Hypothalamus (tissue), 51 donors: Measurements from ENCODE around the gene CD300H.
"Not testable (repeated sequence)": the region's sequence is repeated elsewhere in the genome, so short reads cannot be mapped to it uniquely, and the experiment has no call there.

Experiments used
- DNase-seq, 51 donors: peaks; one replicate each; lab custom pipeline; 2025; lab: John Stamatoyannopoulos, UW

Gene CD300H

DNA sequence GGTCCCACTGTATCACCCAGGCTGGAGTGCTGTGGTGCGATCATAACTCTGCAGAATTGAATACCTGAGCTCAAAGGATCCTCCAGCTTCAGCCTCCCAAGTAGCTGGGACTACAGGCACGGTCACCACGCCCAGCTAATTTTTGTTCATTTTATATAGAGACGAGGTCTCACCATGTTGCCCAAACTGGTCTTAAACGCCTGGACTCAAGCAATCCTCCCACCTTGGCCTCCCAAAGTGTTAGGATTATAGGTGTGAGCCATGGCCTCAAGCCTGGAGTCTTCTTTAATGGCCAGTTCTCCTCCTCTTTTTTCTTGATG lies 36.5 kb downstream of the CD300H start:
- no peak for DNase-seq

GRCh38 chr17:74529243-74529642 lies 38.1 kb downstream of the CD300H start:
- DNase-seq, result no peak

DNA sequence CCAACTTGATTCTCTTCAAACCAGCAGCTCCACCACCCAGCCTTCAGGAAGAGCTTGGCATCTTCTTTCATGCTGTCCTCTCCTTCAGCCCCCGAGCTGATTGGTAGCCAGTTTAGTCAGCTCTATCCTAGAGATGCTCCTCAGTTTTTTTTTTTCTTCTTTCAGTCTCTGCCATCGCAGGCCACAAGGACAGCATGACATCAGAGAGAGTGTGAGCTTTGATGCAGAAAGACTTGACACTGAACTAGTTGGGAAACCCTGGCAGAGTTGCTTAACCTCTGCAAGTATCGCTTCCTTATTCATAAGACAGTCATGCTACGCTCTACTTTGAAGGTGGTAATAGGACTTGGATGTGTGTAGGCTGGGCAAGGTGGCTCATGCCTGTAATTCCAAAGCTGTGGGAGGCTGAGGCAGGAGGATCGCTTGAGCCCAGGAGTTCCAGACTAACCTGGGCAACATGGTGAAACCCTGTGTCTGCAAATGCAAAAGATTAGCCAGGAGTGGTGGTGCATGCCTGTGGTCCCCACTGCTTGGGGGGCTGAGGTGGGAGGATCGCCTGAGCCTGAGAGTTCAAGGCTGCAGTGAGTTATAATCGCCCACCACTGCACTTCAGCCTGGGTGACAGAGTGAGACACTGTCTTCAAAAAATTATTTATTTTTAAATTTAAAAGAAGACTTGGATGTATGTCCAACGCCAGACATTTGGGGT lies 38.7 kb downstream of the CD300H start:
- peak in 4 of 51 donors; percentile 14 to 30 (median 26) for DNase-seq

DNA sequence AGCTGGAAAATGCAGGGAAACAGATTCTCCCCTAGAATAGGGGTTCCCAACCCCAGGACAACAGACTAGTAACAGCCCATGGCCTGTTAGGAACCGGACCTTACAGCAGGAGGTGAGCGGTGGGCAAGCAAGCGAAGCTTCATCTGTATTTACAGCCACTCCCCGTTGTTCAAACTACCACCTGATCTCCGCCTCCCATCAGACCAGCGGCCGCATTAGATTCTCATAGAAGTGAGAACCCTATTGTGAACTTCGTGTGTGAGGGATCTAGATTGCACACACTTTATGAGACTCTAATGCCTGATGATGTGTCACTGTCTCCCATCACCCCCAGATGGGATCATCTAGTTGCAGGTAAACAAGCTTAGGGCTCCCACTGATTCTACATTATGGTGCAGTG lies 39.6 kb downstream of the CD300H start:
- DNase-seq, result no peak

DNA sequence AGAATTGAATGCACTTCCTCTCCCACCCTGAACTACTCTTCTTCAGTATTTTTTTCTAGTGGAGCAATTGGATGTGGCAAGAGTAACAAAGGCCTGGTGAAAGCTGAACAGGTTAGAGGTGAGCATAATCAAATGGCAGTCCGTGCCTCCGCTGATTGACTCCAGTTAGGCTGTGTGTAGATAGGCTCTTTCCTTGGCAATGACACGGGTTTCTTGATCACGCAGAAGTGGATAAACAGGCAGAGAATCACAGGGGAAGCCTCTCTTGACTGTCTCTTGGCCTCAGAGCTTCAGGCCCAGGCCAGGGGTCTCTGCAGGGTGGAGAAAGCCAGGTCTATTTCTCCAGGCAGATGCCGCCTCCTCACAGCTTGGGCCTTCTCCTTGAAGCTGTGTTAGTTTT lies 40.2 kb downstream of the CD300H start:
- no peak for DNase-seq

DNA sequence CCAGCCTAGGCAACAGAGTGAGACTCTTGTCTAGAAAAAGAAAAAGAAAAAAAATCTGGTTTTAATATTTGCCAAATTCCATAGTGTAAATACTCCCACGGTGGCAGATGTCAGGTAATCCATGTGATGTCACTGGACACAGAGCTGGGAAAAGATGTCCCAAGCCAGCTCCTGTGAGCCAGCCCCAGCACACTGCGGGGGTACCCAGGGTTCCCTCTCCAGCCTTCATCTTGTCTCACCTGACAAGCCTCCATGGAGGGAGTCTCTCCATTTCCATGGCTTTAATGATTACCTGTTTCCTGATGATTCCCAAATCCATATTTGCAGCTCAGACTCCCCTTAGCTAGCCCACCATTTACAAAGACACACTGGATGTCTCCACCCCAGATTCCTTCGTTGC lies 40.6 kb downstream of the CD300H start:
- DNase-seq, result no peak

DNA sequence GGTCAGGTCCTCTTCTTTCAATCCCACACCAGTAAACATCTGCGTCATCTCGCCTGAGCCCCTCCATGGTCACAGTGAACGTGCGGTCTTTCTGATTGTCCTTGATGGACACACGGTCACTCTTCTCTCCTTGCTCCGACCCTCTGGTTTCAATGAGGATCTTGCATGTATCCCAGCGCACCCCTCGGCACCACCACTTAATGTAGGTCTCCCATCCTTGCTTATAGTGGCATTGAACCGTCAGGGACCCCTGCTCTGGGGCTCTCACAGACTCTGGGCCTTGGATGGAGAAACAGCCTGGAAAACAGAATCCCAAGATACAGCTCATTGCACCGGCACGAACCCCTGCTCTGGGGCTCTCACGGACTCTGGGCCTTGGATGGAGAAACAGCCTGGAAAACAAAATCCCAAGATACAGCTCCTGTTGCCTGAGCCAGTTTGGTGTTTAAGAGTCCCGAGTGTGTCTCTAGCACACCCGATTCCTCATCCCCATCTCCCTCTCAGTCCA lies 41.5 kb downstream of the CD300H start:
- no peak for DNase-seq

DNA sequence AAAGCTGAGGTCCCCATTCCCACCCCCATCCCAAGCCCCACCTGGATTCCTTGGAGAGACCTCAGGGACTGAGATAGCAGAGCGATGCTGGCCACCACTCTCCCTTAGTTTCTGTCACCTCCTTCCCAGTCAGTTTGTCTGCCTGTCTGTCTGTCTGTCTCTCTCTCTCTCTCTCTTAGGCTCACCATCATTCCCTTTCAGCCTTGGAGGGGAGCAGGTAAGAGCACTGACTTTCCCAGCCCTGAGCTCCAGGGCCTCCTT lies 41.9 kb downstream of the CD300H start:
- DNase-seq, result no peak

GRCh38 chr17:74524653-74525464 lies 42.5 kb downstream of the CD300H start:
- no peak for DNase-seq

GRCh38 chr17:74523308-74523707 lies 44.0 kb downstream of the CD300H start:
- DNase-seq, result no peak

- DNase-seq, result no peak
Observed at GRCh38 chr17:74522381-74523105, 44.8 kb downstream of the CD300H start.

DNA sequence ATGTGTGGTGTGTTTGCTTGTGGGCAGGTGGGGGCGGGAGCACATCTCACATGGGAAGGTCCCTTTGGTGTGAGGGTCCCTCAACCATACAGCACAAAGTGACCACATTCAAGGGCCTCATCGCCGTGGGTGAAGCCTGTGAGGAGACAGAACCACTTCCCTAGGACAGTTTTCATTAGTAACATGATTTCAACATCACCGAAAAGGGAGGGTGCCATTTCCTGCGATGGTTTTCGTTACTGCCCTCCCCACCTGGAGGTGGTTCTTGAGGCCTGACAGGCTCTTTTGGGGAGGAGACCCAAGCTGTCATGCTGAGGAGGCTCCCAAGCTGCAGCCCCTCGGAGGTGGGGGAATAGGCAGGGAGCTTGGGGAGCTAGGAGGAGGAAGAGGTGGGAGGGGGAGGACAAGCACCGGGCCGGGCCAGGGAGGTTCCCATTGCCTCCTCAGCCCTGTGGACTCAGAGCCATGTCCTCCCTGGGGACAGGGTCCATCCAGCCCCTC lies 45.6 kb downstream of the CD300H start:
- peak in 1 of 51 donors; percentile 9 for DNase-seq

DNA sequence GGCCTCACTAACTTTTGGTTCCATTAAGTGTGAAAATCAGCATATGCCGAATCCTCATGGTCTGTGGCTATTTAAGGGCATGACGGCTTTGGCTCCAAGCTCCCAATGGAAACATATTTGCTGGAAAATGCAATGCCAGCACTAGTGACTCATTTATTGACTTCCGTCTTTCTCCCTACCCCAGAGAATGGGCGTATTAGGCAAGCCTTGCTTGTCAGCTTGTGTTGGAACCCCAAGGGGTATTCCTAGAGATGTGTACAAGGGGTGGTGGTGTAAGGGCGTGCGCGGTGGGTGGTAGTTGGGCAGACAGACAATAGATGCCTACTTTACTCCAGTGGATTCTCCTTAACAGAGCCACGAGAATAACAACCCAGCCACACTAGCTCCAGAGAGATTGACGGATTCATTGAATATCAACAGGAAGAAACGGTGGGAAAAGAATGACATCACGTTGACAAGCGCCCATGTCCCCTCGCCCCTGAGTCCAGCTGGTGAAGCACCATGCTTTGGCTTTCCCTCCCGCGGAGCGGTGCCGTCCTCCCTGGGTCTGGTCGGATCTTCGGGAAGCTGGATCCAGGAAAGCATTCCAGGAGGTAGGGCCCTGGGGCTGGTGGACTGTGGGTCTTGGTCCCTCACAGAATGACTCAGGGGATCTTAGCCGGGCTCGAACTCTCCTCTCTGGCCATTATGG lies 46.4 kb downstream of the CD300H start:
- no peak for DNase-seq

GRCh38 chr17:74520016-74520434 lies 47.3 kb downstream of the CD300H start:
- DNase-seq, result no peak

GRCh38 chr17:74518413-74518981 lies 48.8 kb downstream of the CD300H start:
- DNase-seq, result not testable (repeated sequence)

- no peak for DNase-seq
Observed at GRCh38 chr17:74516561-74517328, 50.6 kb downstream of the CD300H start.

- DNase-seq, result no peak
Observed at GRCh38 chr17:74515941-74516340, 51.4 kb downstream of the CD300H start.

DNA sequence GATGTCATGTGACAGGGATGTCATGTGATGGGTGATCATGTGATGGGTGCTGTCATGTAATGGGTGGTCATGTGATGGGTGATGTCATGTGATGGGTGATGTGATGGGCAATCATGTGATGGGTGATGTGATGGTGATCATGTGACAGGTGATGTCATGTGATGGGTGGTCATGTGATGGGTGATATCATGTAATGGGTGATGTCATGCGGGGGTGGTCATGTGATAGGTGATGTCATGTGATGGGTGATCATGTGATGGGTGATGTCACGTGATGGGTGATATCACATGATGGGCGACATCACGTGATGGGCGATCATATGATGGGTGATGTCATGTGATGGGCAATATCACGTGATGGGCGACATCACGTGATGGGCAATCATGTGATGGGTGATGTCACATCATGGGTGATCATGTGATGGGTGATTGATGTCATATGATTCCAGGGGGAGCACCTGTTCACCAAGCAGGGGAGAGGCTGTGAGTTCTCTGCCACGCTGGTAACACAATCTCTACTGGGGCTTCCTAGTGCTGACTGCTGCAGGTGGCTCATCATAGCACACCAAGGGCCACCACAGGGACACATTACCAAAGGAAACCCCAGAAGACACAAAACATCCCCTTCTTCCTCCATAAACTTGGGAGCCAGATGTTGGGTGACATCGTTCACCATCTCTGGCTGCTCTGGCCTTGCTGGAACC lies 52.5 kb downstream of the CD300H start:
- peak in 2 of 51 donors; percentile 26 to 65 for DNase-seq

DNA sequence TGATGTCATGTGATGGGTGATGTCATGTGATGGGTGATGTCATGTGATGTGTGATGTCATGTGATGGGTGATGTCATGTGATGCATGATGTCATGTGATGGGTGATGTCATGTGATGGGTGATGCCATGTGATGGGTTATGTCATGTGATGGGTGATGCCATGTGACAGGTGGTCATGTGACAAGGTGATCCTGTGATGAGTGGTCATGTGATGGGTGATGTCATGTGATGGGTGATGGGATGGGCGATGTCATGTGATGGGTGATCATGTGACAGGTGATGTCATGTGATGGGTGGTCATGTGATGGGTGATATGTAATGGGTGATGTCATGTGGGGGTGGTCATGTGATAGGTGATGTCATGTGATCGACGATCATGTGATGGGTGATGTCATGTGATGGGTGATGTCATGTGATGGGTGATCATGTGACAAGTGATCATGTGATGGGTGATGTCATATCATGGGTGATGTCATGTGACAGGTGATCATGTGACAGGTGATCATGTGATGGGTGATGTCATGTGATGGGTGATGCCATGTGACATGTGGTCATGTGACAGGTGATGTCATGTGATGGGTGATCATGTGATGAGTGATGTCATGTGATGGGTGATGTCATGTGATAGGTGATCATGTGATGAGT lies 53.2 kb downstream of the CD300H start:
- DNase-seq, result peak in 2 of 51 donors; percentile 32 to 70
